SK-N-SH (cell line): ENCODE results near the gene SND1. TPM values are rescaled to one million over a fixed set of nuclear protein-coding genes. Genes with fewer than 3 reads are reported as not detected.

Source experiments
- CTCF ChIA-PET: fragments of 300-600, 350-600 bp; formaldehyde crosslinking; extraction: SDS; loops from one replicate; lab custom pipeline; 2021; lab: Yijun Ruan, JAX
- POLR2A ChIA-PET: fragments of 350-600 bp; sonication (Branson Sonifier 250); formaldehyde crosslinking; extraction: SDS; loops from one replicate; lab custom pipeline; 2020; ENCODE audit warnings: antibody characterized with exemption, inconsistent platforms; lab: Yijun Ruan, JAX
- DNase-seq: peaks from one replicate; pipeline ENCODE4 v3.0.0; 2012
- H2AFZ ChIP-seq: fragments of 200-600 bp; sonication (generic); 2 replicates; pipeline ENCODE4 v1.8.1; 2016; ENCODE audit warnings: antibody characterized with exemption, mild to moderate bottlenecking, low read depth
- H3F3A ChIP-seq: fragments of 200-600 bp; sonication (generic); replicated peaks from 2 replicates; pipeline ENCODE3; 2016; ENCODE audit warnings: antibody characterized with exemption, mild to moderate bottlenecking; ENCODE audit not compliant: insufficient read depth
- H3K27ac ChIP-seq, 2 experiments: fragments of 200-500 bp in 1 of 2; fragments of 200-600 bp in 1 of 2; sonication (Bioruptor generic) in 1 of 2; sonication (generic), shearing (Covaris generic) in 1 of 2; 2 replicates each; pipeline versions ENCODE4 v1.5.1 to v1.6.1; 2014 to 2016; ENCODE audit warnings: low read depth in 2 of 2, inconsistent platforms in 1 of 2, low read length in 1 of 2, mild to moderate bottlenecking in 1 of 2, mixed read lengths in 1 of 2
- H3K27me3 ChIP-seq: fragments of 200-600 bp; sonication (generic), shearing (Covaris generic); 2 replicates; pipeline ENCODE4 v1.6.1; 2016; ENCODE audit warnings: mixed run types; ENCODE audit not compliant: insufficient read depth
- H3K36me3 ChIP-seq, 2 experiments: fragments of 200-500 bp in 1 of 2; fragments of 200-600 bp in 1 of 2; sonication (Bioruptor generic) in 1 of 2; sonication (generic) in 1 of 2; replicated peaks in 1 of 2; 2 replicates each; pipeline versions ENCODE3 to v1.5.1; 2014 to 2016; ENCODE audit warnings: low read length in 1 of 2, mild to moderate bottlenecking in 1 of 2; ENCODE audit not compliant: insufficient read depth in 2 of 2, control insufficient read depth in 1 of 2
- H3K4me1 ChIP-seq, 2 experiments: fragments of 200-500 bp in 1 of 2; fragments of 200-600 bp in 1 of 2; sonication (Bioruptor generic) in 1 of 2; sonication (generic), shearing (Covaris generic) in 1 of 2; 2 replicates each; pipeline versions ENCODE4 v1.5.1 to v1.6.1; 2014 to 2016; ENCODE audit warnings: low read depth in 1 of 2, low read length in 1 of 2, mixed run types in 1 of 2; ENCODE audit not compliant: insufficient read depth in 2 of 2, control insufficient read depth in 1 of 2
- H3K4me2 ChIP-seq: fragments of 200-600 bp; sonication (generic), shearing (Covaris generic); 2 replicates; pipeline ENCODE4 v1.6.1; 2017; ENCODE audit warnings: mixed run types
- H3K4me3 ChIP-seq, 2 experiments: fragments of 200-500 bp in 1 of 2; fragments of 200-600 bp in 1 of 2; sonication (Bioruptor generic) in 1 of 2; sonication (generic), shearing (Covaris generic) in 1 of 2; 2 replicates each; pipeline versions ENCODE4 v1.5.1 to v1.8.1; 2014 to 2016; ENCODE audit warnings: low read depth in 2 of 2, inconsistent platforms in 1 of 2, low read length in 1 of 2, mild to moderate bottlenecking in 1 of 2, mixed read lengths in 1 of 2, moderate library complexity in 1 of 2
- H3K79me2 ChIP-seq: fragments of 200-600 bp; sonication (generic); 2 replicates; pipeline ENCODE4 v1.8.1; 2017; ENCODE audit warnings: mild to moderate bottlenecking; ENCODE audit not compliant: insufficient read depth
- H3K9ac ChIP-seq: fragments of 200-600 bp; sonication (generic); 2 replicates; pipeline ENCODE4 v1.6.1; 2017; ENCODE audit warnings: mixed run types
- H3K9me2 ChIP-seq: fragments of 200-600 bp; sonication (generic); 2 replicates; pipeline ENCODE4 v1.6.1; 2017; ENCODE audit warnings: mixed run types
- H3K9me3 ChIP-seq: fragments of 200-600 bp; sonication (generic); 2 replicates; pipeline ENCODE4 v1.6.1; 2017; ENCODE audit warnings: mixed run types, mild to moderate bottlenecking, moderate library complexity
- H4K20me1 ChIP-seq: fragments of 200-600 bp; sonication (generic); 2 replicates; pipeline ENCODE4 v1.6.1; 2017; ENCODE audit warnings: mild to moderate bottlenecking, mixed run types; ENCODE audit not compliant: insufficient read depth
- CHD2 ChIP-seq: fragments of 150-350 bp; IDR thresholded peaks from 2 replicates; pipeline ENCODE4 v1.6.1; 2018; ENCODE audit warnings: low read length; ENCODE audit not compliant: partially characterized antibody
- ELF1 ChIP-seq: IDR thresholded peaks from 2 replicates; pipeline ENCODE4 v1.4.0; 2012
- EP300 ChIP-seq, 2 experiments: IDR thresholded peaks; 2 replicates each; pipeline versions ENCODE4 v1.4.0 to v1.6.1; 2012; ENCODE audit warnings: borderline replicate concordance in 1 of 2, low read depth in 1 of 2, low read length in 1 of 2
- EZH2phosphoT487 ChIP-seq: fragments of 200-600 bp; sonication (generic); IDR thresholded peaks from 2 replicates; pipeline ENCODE4 v1.6.1; 2017; ENCODE audit warnings: low read depth, mixed run types, mild to moderate bottlenecking, antibody characterized with exemption, moderate library complexity, borderline replicate concordance
- GABPA ChIP-seq: IDR thresholded peaks from 2 replicates; pipeline ENCODE4 v1.4.0; 2012; ENCODE audit warnings: low read depth, mild to moderate bottlenecking
- MXI1 ChIP-seq: IDR thresholded peaks from 2 replicates; pipeline ENCODE4 v1.6.1; 2012; ENCODE audit warnings: mild to moderate bottlenecking, low read depth, low read length, improper control_type of control experiment
- RCOR1 ChIP-seq: fragments of 150-350 bp; IDR thresholded peaks from 2 replicates; pipeline ENCODE4 v1.6.1; 2017; ENCODE audit warnings: antibody characterized with exemption, low read length
- RFX5 ChIP-seq: IDR thresholded peaks from 2 replicates; pipeline ENCODE4 v1.6.1; 2012; ENCODE audit warnings: mild to moderate bottlenecking, improper control_type of control experiment, low read length
- YY1 ChIP-seq: IDR thresholded peaks from 2 replicates; pipeline ENCODE4 v1.4.0; 2012; ENCODE audit warnings: low read depth, mild to moderate bottlenecking
- WGBS: methylation state at CpG from one replicate; pipeline ENCODE4 v1.1.6; 2017; ENCODE audit warnings: low lambda C conversion rate; 5-methylcytosine and 5-hydroxymethylcytosine counted together
- polyA plus RNA-seq, 3 experiments: library from polyadenylated mRNA; depleted of rRNA; stranded (reverse); fragments of >200 nt; gene quantifications; 2 replicates each; pipeline ENCODE4 v1.2.3, GENCODE V29; 2012
- TF ChIP-seq, protein P1 (sequence below): fragments of 150-350 bp; IDR thresholded peaks from 2 replicates; pipeline ENCODE4 v1.6.1; 2016; ENCODE audit warnings: mild to moderate bottlenecking, low read depth, low read length
- TF ChIP-seq, protein P2 (sequence below): IDR thresholded peaks from 2 replicates; pipeline ENCODE4 v1.4.0; 2012; ENCODE audit warnings: low read depth, borderline replicate concordance
- TF ChIP-seq, protein P3 (sequence below): fragments of 200-600 bp; sonication (generic); IDR thresholded peaks from 2 replicates; pipeline ENCODE4 v1.6.1; 2017; ENCODE audit warnings: antibody characterized with exemption, mild to moderate bottlenecking, moderate library complexity
- TF ChIP-seq, protein P4 (sequence below): IDR thresholded peaks from 2 replicates; pipeline ENCODE4 v1.4.0; 2012; ENCODE audit warnings: low read depth

The SND1 gene
- polyA plus RNA-seq, 1 of the 3 experiments (the other 2 are of a cell fraction): 165 TPM

DNA sequence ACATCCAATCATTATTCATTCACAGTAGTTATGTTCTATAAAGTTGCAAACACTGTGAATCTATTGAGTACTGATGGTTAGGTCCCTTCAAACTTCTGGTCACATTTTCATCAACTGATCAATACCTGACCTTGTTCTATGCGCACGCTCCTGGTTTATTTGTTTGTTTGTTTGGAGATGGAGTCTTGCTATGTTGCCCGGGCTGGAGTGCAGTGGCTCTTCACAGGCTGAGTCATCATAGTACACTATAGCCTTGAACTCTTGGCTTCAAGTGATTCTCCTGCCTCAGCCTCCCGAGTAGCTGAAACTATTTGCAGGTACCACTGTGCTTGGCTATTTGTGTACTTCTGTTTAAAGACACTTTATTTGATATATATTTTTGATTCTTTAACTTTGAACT lies 19.3 kb downstream of the SND1 start:
- peaks cover 29% of the 10 kb centered on the region for H4K20me1 ChIP-seq
- peaks cover 6 to 17% of the 10 kb centered on the region in 2 experiments for H3K4me1 ChIP-seq
- CTCF ChIA-PET: interaction anchor here (1.1 kb wide), 1 partner anchor 37 kb away, joined by 3 read pairs; no protein-coding TSS in a partner anchor

DNA sequence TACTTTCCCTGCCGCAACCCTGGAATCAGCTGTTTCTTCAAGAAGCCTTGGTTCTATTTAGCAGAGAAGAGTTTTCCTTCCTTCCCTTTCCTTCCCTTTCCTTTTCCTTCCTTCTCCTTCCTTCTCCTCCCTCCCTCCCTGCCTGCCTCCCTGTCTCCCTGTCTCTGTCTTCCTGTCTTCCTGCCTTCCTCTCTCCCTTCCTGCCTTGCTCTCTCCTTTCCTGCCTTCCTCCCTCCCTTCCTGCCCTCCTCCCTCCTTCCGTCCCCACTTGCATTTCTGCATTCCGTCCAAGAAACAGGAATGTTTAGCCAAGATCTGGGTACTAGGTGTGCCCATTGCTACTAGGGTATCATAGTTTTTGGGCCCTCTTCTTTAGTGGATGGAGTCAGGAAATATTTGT lies 21.9 kb downstream of the SND1 start:
- ChIA-PET CTCF (interaction anchor here (0.7 to 1.5 kb wide), 3 partner anchors 13 to 673 kb away, joined by 3 to 6 read pairs (median 3); no protein-coding TSS in a partner anchor), POLR2A (no interaction called here)
- no peak overlapping the region for H3K27ac ChIP-seq
- H3K9ac ChIP-seq: no peak overlapping the region
- H3K79me2 ChIP-seq: peaks cover 99% of the 10 kb centered on the region
- H3K27me3 ChIP-seq: no peaks in the 10 kb centered on the region
- H3F3A ChIP-seq: peaks cover 3% of the 10 kb centered on the region
- H3K4me1 ChIP-seq: no peaks in the 10 kb centered on the region
- H3K9me2 ChIP-seq: no peaks in the 10 kb centered on the region
- H4K20me1 ChIP-seq: peaks cover 46% of the 10 kb centered on the region
- no peaks in the 10 kb centered on the region for H3K9me3 ChIP-seq
- TF ChIP-seq, protein P1, sequence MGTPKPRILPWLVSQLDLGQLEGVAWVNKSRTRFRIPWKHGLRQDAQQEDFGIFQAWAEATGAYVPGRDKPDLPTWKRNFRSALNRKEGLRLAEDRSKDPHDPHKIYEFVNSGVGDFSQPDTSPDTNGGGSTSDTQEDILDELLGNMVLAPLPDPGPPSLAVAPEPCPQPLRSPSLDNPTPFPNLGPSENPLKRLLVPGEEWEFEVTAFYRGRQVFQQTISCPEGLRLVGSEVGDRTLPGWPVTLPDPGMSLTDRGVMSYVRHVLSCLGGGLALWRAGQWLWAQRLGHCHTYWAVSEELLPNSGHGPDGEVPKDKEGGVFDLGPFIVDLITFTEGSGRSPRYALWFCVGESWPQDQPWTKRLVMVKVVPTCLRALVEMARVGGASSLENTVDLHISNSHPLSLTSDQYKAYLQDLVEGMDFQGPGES: no peak
- TF ChIP-seq EZH2phosphoT487 (no peak), CHD2 (no peak), ELF1 (no peak), YY1 (no peak), EP300 (IDR thresholded peaks at IDR 0.05; ENCODE audit: borderline replicate concordance in 1 of 2, low read depth in 1 of 2, low read length in 1 of 2) (no peak), RCOR1 (no peak), RFX5 (no peak)
- TF ChIP-seq, protein P2, sequence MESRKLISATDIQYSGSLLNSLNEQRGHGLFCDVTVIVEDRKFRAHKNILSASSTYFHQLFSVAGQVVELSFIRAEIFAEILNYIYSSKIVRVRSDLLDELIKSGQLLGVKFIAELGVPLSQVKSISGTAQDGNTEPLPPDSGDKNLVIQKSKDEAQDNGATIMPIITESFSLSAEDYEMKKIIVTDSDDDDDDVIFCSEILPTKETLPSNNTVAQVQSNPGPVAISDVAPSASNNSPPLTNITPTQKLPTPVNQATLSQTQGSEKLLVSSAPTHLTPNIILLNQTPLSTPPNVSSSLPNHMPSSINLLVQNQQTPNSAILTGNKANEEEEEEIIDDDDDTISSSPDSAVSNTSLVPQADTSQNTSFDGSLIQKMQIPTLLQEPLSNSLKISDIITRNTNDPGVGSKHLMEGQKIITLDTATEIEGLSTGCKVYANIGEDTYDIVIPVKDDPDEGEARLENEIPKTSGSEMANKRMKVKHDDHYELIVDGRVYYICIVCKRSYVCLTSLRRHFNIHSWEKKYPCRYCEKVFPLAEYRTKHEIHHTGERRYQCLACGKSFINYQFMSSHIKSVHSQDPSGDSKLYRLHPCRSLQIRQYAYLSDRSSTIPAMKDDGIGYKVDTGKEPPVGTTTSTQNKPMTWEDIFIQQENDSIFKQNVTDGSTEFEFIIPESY: no peak
- TF ChIP-seq, protein P3, sequence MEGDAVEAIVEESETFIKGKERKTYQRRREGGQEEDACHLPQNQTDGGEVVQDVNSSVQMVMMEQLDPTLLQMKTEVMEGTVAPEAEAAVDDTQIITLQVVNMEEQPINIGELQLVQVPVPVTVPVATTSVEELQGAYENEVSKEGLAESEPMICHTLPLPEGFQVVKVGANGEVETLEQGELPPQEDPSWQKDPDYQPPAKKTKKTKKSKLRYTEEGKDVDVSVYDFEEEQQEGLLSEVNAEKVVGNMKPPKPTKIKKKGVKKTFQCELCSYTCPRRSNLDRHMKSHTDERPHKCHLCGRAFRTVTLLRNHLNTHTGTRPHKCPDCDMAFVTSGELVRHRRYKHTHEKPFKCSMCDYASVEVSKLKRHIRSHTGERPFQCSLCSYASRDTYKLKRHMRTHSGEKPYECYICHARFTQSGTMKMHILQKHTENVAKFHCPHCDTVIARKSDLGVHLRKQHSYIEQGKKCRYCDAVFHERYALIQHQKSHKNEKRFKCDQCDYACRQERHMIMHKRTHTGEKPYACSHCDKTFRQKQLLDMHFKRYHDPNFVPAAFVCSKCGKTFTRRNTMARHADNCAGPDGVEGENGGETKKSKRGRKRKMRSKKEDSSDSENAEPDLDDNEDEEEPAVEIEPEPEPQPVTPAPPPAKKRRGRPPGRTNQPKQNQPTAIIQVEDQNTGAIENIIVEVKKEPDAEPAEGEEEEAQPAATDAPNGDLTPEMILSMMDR: no peak
- H2AFZ ChIP-seq: no peak overlapping the region
- DNase-seq: no peak
- H3K4me2 ChIP-seq: no peak overlapping the region
- H3K4me3 ChIP-seq: no peak overlapping the region
- peaks cover 26 to 60% of the 10 kb centered on the region in 2 experiments for H3K36me3 ChIP-seq
- 75% methylated on average over 3 of the region's 3 CpGs for WGBS

More for the DNA sequence above, 19.3 kb downstream of the SND1 start:
- Histone ChIP-seq H3K4me3 (no peak overlapping the region), H3K9me3 (no peaks in the 10 kb centered on the region), H3K4me2 (no peak overlapping the region), H3F3A (peaks cover 16% of the 10 kb centered on the region), H2AFZ (no peak overlapping the region), H3K27me3 (no peaks in the 10 kb centered on the region), H3K36me3 (peaks cover 8 to 35% of the 10 kb centered on the region in 2 experiments), H3K27ac (no peak overlapping the region), H3K79me2 (peaks cover 98% of the 10 kb centered on the region), H3K9ac (no peak overlapping the region), H3K9me2 (no peaks in the 10 kb centered on the region)
- WGBS: 85% methylated on average over 4 of the region's 4 CpGs
- POLR2A ChIA-PET: no interaction called here
- TF ChIP-seq GABPA: no peak
- no peak for TF ChIP-seq MXI1
- TF ChIP-seq, protein P4, sequence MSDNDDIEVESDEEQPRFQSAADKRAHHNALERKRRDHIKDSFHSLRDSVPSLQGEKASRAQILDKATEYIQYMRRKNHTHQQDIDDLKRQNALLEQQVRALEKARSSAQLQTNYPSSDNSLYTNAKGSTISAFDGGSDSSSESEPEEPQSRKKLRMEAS: no peak
- no peak for DNase-seq
